Mucosa of rectum (tissue), 2 donors: ENCODE data around the gene CES2.
A peak's percentile ranks its signal among the peaks of the same experiment; 100 is the strongest.

Experiments
- H3K27ac ChIP-seq, 2 donors: one replicate each; pipeline ENCODE4 v1.7.0; 2013; ENCODE audit warnings: inconsistent platforms in 2 of 2, low read depth in 2 of 2, low read length in 2 of 2
- H3K27me3 ChIP-seq, 2 donors: one replicate each; pipeline ENCODE4 v1.7.0; 2013; ENCODE audit warnings: low read length in 2 of 2; ENCODE audit not compliant: control insufficient read depth in 2 of 2, insufficient read depth in 2 of 2
- H3K36me3 ChIP-seq, 2 donors: one replicate each; pipeline ENCODE4 v1.7.0; 2013; ENCODE audit warnings: low read length in 2 of 2; ENCODE audit not compliant: control insufficient read depth in 2 of 2, insufficient read depth in 2 of 2
- H3K4me1 ChIP-seq, 2 donors: one replicate each; pipeline ENCODE4 v1.7.0; 2013; ENCODE audit warnings: low read length in 2 of 2, mild to moderate bottlenecking in 1 of 2; ENCODE audit not compliant: control insufficient read depth in 2 of 2, insufficient read depth in 2 of 2
- H3K4me3 ChIP-seq, 2 donors: one replicate each; pipeline ENCODE4 v1.7.0; 2013; ENCODE audit warnings: low read length in 2 of 2
- H3K9ac ChIP-seq, 2 donors: one replicate each; pipeline ENCODE4 v1.7.0; 2013; ENCODE audit warnings: low read length in 2 of 2, low read depth in 1 of 2, mild to moderate bottlenecking in 1 of 2
- H3K9me3 ChIP-seq, 2 donors: one replicate each; pipeline ENCODE4 v1.7.0; 2013; ENCODE audit warnings: low read length in 2 of 2; ENCODE audit not compliant: control insufficient read depth in 2 of 2
- donor health status: healthy.
- donor health status: Normal muscosa, but diverticular disease.

The CES2 gene

GRCh38 chr16:66901626-66902025 lies 33.7 kb upstream of the CES2 start:
- no peaks in the 10 kb centered on the region for H3K36me3 ChIP-seq
- no peaks in the 10 kb centered on the region for H3K9me3 ChIP-seq
- H3K4me3 ChIP-seq = no peak overlapping the region
- H3K9ac ChIP-seq = no peak overlapping the region
- H3K4me1 ChIP-seq = peaks cover 37 to 39% of the 10 kb centered on the region in 2 donors
- H3K27me3 ChIP-seq = no peaks in the 10 kb centered on the region
- peak overlapping the region; percentile 69 to 75 for H3K27ac ChIP-seq

- peak overlapping the region; percentile 12 to 32 for H3K27ac ChIP-seq
- H3K36me3 ChIP-seq = no peaks in the 10 kb centered on the region
- H3K4me3 ChIP-seq = no peak overlapping the region
- H3K9me3 ChIP-seq = no peaks in the 10 kb centered on the region
- H3K27me3 ChIP-seq = no peaks in the 10 kb centered on the region
- no peak overlapping the region for H3K9ac ChIP-seq
- H3K4me1 ChIP-seq = peaks cover 32 to 33% of the 10 kb centered on the region in 2 donors
Measured at GRCh38 chr16:66902648-66903543, 32.4 kb upstream of the CES2 start.

DNA sequence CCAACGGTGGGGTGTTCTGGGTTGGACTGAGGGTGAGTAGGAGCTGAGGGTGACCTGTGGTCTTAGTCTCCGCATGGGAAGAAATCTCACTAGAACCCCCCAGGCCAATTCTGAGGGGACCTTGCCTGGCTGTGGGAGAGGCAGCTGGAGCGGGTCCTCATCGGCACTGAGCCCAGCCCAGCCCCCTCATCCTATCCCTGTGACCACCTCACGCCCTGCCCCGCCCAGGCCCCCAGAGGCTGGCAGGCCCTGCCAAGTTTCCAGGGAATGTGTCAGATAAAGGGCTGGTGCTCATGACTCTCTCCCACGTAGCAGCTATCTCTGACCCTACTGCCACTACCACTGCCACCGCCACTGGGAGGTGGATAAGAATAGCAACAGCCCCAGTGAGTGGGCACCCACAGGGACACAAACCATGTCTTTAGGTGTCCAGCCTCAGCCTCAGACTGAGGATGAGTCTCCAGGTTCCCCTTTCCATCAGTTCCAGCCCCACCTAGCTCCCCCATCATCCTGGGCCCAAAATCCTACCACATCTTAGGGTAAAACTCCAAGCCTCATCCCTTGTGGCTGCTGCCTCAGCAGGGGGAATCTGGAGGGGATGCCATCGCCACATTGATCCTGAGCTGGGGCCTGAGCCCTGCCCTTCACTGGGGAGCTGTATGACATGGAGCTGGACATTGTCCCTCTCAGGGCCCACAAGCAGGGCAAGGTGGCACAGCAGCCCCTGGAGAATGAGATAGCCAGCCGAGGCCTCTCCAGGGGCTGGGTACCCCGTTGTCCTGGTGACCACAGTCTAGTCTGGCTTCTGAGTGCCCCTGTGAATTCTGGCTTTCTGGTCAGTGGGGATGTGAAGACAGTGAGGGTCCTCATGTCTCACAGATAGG lies 31.5 kb upstream of the CES2 start:
- H3K36me3 ChIP-seq = no peaks in the 10 kb centered on the region
- H3K9me3 ChIP-seq = no peaks in the 10 kb centered on the region
- peak overlapping the region in 1 of 2 donors; percentile 22 for H3K27ac ChIP-seq
- peaks cover 32 to 33% of the 10 kb centered on the region in 2 donors for H3K4me1 ChIP-seq
- H3K27me3 ChIP-seq = no peaks in the 10 kb centered on the region
- no peak overlapping the region for H3K4me3 ChIP-seq
- no peak overlapping the region for H3K9ac ChIP-seq

DNA sequence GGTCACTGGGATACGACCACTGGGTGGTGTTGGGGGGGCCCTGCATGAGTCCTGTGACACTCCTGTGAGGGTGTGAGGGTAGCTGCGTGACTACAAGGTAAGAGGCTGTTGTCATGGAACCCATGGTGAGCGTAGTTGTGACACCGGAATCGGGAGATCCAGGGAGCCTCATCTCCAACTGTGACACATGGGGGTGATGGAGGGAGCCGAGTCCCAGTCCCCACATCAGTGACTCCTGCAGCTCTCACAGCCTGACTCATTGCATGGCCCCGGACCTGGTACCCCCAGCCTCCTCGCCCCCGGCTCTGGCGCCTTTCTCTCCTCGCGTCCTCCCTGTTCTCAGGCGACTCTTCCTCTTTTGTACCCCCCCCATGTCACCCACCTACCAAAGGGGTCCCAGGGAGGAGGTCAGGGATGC lies 30.9 kb upstream of the CES2 start:
- no peak overlapping the region for H3K4me3 ChIP-seq
- no peaks in the 10 kb centered on the region for H3K36me3 ChIP-seq
- peaks cover 28 to 29% of the 10 kb centered on the region in 2 donors for H3K4me1 ChIP-seq
- H3K27ac ChIP-seq = peak overlapping the region; percentile 22 to 56
- no peak overlapping the region for H3K9ac ChIP-seq
- H3K27me3 ChIP-seq = no peaks in the 10 kb centered on the region
- no peaks in the 10 kb centered on the region for H3K9me3 ChIP-seq

DNA sequence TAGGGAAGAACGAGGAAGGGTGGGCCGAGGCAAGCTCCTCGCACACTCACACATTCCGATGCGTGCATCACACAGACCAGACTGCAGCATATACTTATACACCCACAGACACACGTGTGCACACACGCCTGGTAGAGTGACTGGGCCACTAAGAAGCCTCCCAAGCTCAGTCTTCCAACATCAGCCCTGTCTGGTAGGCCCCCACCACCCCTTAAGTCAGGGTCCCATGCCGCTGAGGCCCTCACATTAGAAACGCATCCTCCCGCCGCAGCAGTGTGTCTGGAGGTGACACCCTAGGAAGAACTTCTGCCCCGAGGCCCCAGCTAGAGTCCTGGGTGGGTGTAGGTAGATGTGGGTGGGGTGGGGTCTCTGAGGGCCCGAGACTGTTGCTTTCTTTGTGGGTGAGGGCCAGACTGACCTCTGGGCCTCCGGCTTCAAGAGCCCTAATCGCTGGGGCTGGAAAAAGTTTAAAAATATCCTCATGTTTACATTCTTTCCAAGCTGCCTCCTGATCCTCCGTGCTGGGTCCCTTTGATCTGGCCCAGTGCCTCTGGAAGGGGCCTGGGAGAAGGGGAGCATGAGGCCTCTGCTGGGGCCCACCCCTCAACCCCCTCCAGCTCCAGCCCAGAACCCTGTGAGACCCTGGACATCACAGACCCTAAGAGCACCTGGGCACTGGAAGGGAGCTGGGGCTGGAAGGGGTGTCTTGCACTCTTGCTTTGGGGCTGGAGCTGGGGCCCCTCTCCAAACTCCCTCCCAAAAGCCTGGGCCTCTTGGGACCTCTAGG lies 30.3 kb upstream of the CES2 start:
- H3K9me3 ChIP-seq = no peaks in the 10 kb centered on the region
- peaks cover 24% of the 10 kb centered on the region in 2 donors for H3K4me1 ChIP-seq
- H3K4me3 ChIP-seq = no peak overlapping the region
- peak overlapping the region; percentile 40 to 56 for H3K27ac ChIP-seq
- no peaks in the 10 kb centered on the region for H3K36me3 ChIP-seq
- peak overlapping the region in 1 of 2 donors; percentile 0 for H3K9ac ChIP-seq
- H3K27me3 ChIP-seq = no peaks in the 10 kb centered on the region

GRCh38 chr16:66905633-66906539 lies 29.4 kb upstream of the CES2 start:
- no peaks in the 10 kb centered on the region for H3K9me3 ChIP-seq
- H3K9ac ChIP-seq = peak overlapping the region in 1 of 2 donors; percentile 0
- peaks cover 17 to 18% of the 10 kb centered on the region in 2 donors for H3K4me1 ChIP-seq
- H3K36me3 ChIP-seq = no peaks in the 10 kb centered on the region
- no peaks in the 10 kb centered on the region for H3K27me3 ChIP-seq
- no peak overlapping the region for H3K4me3 ChIP-seq
- H3K27ac ChIP-seq = peak overlapping the region; percentile 6 to 43

GRCh38 chr16:66906916-66907836 lies 28.1 kb upstream of the CES2 start:
- Histone ChIP-seq H3K4me1 (peaks cover 8 to 12% of the 10 kb centered on the region in 2 donors), H3K9me3 (no peaks in the 10 kb centered on the region), H3K4me3 (no peak overlapping the region), H3K36me3 (no peaks in the 10 kb centered on the region), H3K27ac (no peak overlapping the region), H3K27me3 (no peaks in the 10 kb centered on the region), H3K9ac (no peak overlapping the region)

GRCh38 chr16:66908116-66908515 lies 27.2 kb upstream of the CES2 start:
- no peak overlapping the region for H3K27ac ChIP-seq
- H3K36me3 ChIP-seq = no peaks in the 10 kb centered on the region
- no peaks in the 10 kb centered on the region for H3K27me3 ChIP-seq
- no peak overlapping the region for H3K9ac ChIP-seq
- no peak overlapping the region for H3K4me3 ChIP-seq
- peaks cover 8 to 12% of the 10 kb centered on the region in 2 donors for H3K4me1 ChIP-seq
- H3K9me3 ChIP-seq = no peaks in the 10 kb centered on the region
